T follicular helper cell (primary cell): ENCODE data around the gene KRTAP9-6.
"Not testable (repeated sequence)": the region's sequence is repeated elsewhere in the genome, so short reads cannot be mapped to it uniquely, and the experiment has no call there.

Source experiments
- DNase-seq: peaks from one replicate; pipeline ENCODE4 v3.0.0-alpha.2; 2020; ENCODE audit warnings: low read depth

KRTAP9-6 gene

GRCh38 chr17:41271323-41271722 is 6.1 kb downstream of the KRTAP9-6 start:
- not testable (repeated sequence) for DNase-seq

GRCh38 chr17:41271858-41272257 is 6.7 kb downstream of the KRTAP9-6 start:
- no peak for DNase-seq

GRCh38 chr17:41275648-41276190 is 10.5 kb downstream of the KRTAP9-6 start, which contains the start of gene KRTAP9-7:
Gene KRTAP9-7 (plus strand): TSS chr17:41275698. CDS start chr17:41275698, 0 bp downstream.
- not testable (repeated sequence) for DNase-seq

- no peak for DNase-seq
Observed at GRCh38 chr17:41278176-41278955, 13.2 kb downstream of the KRTAP9-6 start.

DNA sequence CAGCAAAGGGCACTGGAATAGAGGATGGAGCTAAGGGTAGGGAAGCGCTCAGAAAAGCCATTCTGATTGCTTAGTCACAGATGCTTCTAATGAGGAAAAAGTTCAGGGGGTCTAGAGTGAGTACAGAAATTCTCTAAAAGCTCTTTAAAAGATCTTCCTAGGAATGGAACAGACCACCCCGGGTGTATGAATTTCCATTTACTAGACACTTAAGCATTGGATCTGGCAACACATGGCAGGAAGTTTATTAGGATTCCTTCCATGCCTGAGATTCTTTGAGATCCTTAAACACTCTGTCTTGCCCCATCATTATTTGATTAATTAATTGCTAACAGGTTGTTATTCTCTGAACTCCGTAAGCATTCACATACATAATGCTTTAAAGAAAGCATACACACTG is 18.9 kb downstream of the KRTAP9-6 start:
- DNase-seq = no peak

- DNase-seq = no peak
Observed at GRCh38 chr17:41284546-41284945, 19.4 kb downstream of the KRTAP9-6 start.

GRCh38 chr17:41287050-41287449 is 21.9 kb downstream of the KRTAP9-6 start:
- DNase-seq = no peak

GRCh38 chr17:41294016-41294415 is 28.8 kb downstream of the KRTAP9-6 start:
- DNase-seq = no peak

GRCh38 chr17:41296846-41297245 is 31.7 kb downstream of the KRTAP9-6 start:
- no peak for DNase-seq

GRCh38 chr17:41298458-41299135 is 33.4 kb downstream of the KRTAP9-6 start:
- no peak for DNase-seq

DNA sequence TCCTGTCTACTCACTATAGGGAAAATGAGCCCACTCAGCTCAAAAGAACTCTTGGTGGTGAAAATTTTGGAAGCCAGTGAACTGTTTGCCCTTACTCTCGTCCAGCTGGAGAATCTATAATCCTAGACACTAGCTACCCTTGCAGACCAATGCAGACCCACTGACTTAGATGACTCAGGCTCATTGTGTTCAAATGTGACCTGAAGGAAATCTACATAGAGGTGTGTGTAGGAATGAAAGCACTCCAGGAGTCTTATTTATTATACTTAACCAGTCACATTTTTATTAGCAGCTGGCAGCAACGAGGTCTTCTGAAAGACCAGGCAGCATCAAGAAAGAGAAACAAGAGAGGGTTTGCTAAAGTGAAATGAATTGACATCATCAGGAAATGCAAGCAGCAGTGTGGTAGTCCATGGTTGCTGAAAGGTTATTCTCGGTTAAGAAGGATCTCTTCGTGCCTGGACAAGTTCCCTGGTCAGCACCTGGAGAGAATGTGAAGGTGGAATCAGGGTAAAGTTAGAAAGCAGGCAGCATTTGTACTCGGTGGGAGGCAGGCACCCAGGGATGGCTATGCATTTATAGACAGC is 36.1 kb downstream of the KRTAP9-6 start:
- DNase-seq = no peak

DNA sequence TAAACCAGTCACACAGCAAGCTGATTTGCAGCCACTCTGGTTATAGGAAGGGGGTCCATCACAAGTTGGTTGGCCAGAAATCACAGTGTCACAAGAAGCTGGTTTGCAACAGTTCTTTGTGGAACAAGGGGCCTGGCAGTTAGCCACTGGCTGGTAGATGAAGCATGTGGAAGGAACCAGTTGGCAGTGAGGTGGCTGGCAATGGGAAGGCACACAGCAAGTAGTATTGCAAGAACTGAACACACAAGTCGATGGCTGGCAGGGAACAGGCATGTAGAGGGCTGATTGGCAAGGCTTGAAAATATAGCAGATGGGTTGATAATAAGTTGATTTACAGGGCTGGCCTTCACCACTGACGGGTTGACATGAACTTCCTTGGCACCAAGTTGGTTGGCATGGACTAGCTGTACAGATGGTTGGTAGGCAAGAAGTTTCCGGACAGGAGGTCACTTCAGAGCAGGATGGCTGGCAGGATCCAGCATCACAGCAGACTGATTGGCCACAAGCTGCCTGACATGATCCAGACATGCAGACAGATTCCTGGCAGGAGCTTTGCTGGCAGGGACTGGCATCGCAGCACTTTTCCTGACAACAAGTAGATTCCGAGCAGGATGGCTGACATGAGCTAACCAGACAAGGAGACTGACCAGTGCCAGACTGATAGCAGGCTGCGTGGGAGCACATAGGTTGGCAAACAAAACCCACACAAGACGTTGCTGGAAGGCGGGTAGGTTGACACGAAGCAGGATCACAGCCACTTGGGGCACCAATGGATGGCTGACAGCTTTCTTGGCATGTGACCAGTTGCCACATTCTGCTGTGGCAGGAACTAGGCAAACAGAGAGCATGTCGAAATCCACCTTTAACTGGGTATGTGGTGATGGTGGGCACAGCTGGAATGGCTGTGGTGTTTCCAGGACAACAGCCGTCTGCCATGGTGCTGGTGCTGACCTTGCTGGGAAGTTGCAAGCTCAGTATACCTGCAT is 37.0 kb downstream of the KRTAP9-6 start, which contains the start of gene KRTAP29-1:
Gene KRTAP29-1, minus strand, starts transcription at position 936 of the 986 bp plus-strand sequence. Its CDS starts 0 bp downstream, at position 936.
- DNase-seq = no peak

- no peak for DNase-seq
Observed at GRCh38 chr17:41302981-41303380, 37.8 kb downstream of the KRTAP9-6 start.

- DNase-seq = no peak
Observed at GRCh38 chr17:41304091-41304490, 38.9 kb downstream of the KRTAP9-6 start.

- no peak for DNase-seq
Observed at GRCh38 chr17:41307647-41308046, 42.5 kb downstream of the KRTAP9-6 start.

GRCh38 chr17:41308251-41308917 is 43.2 kb downstream of the KRTAP9-6 start:
- peak; percentile 73 for DNase-seq

DNA sequence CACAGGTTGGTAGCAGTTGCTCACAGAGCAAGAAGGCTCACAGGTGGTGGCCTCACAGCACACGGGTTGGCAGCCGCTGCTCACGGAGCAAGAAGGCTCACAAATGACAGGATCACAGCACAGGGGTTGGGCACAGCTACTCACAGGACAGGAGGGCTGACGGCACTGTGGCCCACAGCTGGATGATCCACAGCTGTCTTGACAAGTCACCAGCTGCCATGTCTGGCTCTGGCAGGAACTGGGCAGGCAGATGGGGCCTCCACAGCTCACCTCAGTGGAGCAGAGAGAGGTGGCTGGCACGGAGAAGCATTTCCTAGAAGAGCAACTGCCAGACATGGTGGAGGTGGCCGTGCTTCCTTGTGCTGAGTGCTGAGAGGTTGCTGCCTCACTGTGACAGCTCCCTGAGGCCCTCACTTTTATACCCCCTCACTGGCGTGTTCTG is 43.8 kb downstream of the KRTAP9-6 start, which contains the start of gene KRTAP16-1:
Gene KRTAP16-1, minus strand, starts transcription at position 392 of the 442 bp plus-strand sequence. Its CDS starts 56 bp downstream, at position 336.
- peak; percentile 33 for DNase-seq

- no peak for DNase-seq
Observed at GRCh38 chr17:41311111-41311510, 45.9 kb downstream of the KRTAP9-6 start.

- DNase-seq = no peak
Observed at GRCh38 chr17:41315204-41315794, 50.1 kb downstream of the KRTAP9-6 start, which contains the start of gene KRTAP17-1. Gene KRTAP17-1 (minus strand): TSS chr17:41315710. CDS start chr17:41315650, 60 bp downstream.
